Measurements from ENCODE around the gene WASF1. TPM values are rescaled to one million over a fixed set of nuclear protein-coding genes. Genes with fewer than 3 reads are reported as not detected.

The WASF1 gene
- total RNA-seq, 1 experiment from 2014 or later, result 22.3 TPM

- no peak for TF ChIP-seq FOXP4 (CRISPR knock-in tag; IDR thresholded peaks at IDR 0.05)
- no peak for TF ChIP-seq ARID4B (CRISPR knock-in tag; IDR thresholded peaks at IDR 0.05; ENCODE audit: borderline replicate concordance)
- TF ChIP-seq ZNF232 (CRISPR knock-in tag; IDR thresholded peaks at IDR 0.05), result no peak
- no peak for TF ChIP-seq STAT6 (CRISPR knock-in tag; conservative IDR thresholded peaks at IDR 0.05; ENCODE audit: low read depth)
- no peak for TF ChIP-seq SP1 (CRISPR knock-in tag; conservative IDR thresholded peaks at IDR 0.05)
- no peak for TF ChIP-seq RELA (CRISPR knock-in tag; IDR thresholded peaks at IDR 0.05; ENCODE audit: borderline replicate concordance)
- no peak for TF ChIP-seq JAZF1 (CRISPR knock-in tag; IDR thresholded peaks at IDR 0.05)
- TF ChIP-seq PREB (CRISPR knock-in tag; IDR thresholded peaks at IDR 0.05; ENCODE audit: borderline replicate concordance), result no peak
- no peak for TF ChIP-seq FOXK1 (CRISPR knock-in tag; IDR thresholded peaks at IDR 0.05)
These were observed 19.1 kb upstream of the WASF1 start (continued) for GRCh38 chr6:110198561-110198960.

- H3K9me3 Mint-ChIP-seq, result no peaks in the 10 kb centered on the region
- no peak for TF ChIP-seq E2F1 (CRISPR knock-in tag; IDR thresholded peaks at IDR 0.05)
- no peak for TF ChIP-seq OVOL2 (CRISPR knock-in tag; IDR thresholded peaks at IDR 0.05; ENCODE audit: borderline replicate concordance)
- no peak for TF ChIP-seq CTCF (IDR thresholded peaks at IDR 0.05)
- TF ChIP-seq MLX (CRISPR knock-in tag; IDR thresholded peaks at IDR 0.05), result no peak
- no peak for TF ChIP-seq RORB (CRISPR knock-in tag; IDR thresholded peaks at IDR 0.05)
- no peak for TF ChIP-seq ERG (CRISPR knock-in tag; IDR thresholded peaks at IDR 0.05)
- ATAC-seq (no peak), DNase-seq (ENCODE audit: low spot score) (no peak)
- ChIA-PET CTCF (interaction anchor here (2.4 kb wide), 1 partner anchor 145 kb away, joined by 7 read pairs; no protein-coding TSS in a partner anchor), POLR2A (no interaction called here)
- H3K27me3 Mint-ChIP-seq (ENCODE audit: low read depth), result no peaks in the 10 kb centered on the region
- no peak overlapping the region for H3K4me3 Mint-ChIP-seq
- peaks cover 6% of the 10 kb centered on the region; the same call in 1 of the 2 replicates for H3K4me1 Mint-ChIP-seq
- H3K36me3 Mint-ChIP-seq, result peaks cover 18% of the 10 kb centered on the region
- H3K27ac Mint-ChIP-seq, result no peak overlapping the region
These were observed 17.4 kb upstream of the WASF1 start for GRCh38 chr6:110196874-110197273.

Measured in WTC11 (cell line).